Skeletal muscle tissue (tissue), 4 donors: ENCODE results near the gene ESPN. TPM values are rescaled to one million over a fixed set of nuclear protein-coding genes. Genes with fewer than 3 reads are reported as not detected.
"Not testable (repeated sequence)": the region's sequence is repeated elsewhere in the genome, so short reads cannot be mapped to it uniquely, and the experiment has no call there.

Source experiments
- H3K27ac ChIP-seq: one replicate; pipeline ENCODE4 v1.7.0; 2013; ENCODE audit warnings: mild to moderate bottlenecking, low read depth, low read length, inconsistent platforms
- H3K27me3 ChIP-seq, 3 donors: one replicate each; pipeline ENCODE4 v1.7.0; 2013; ENCODE audit warnings: low read length in 3 of 3; ENCODE audit not compliant: control insufficient read depth in 3 of 3, insufficient read depth in 3 of 3
- H3K36me3 ChIP-seq, 3 donors: one replicate each; pipeline ENCODE4 v1.7.0; 2013; ENCODE audit warnings: low read length in 3 of 3; ENCODE audit not compliant: control insufficient read depth in 3 of 3, insufficient read depth in 3 of 3
- H3K4me1 ChIP-seq, 3 donors: one replicate each; pipeline ENCODE4 v1.7.0; 2013; ENCODE audit warnings: low read length in 3 of 3, mild to moderate bottlenecking in 3 of 3; ENCODE audit not compliant: control insufficient read depth in 3 of 3, insufficient read depth in 3 of 3
- H3K4me3 ChIP-seq, 3 donors: one replicate each; pipeline ENCODE4 v1.7.0; 2013; ENCODE audit warnings: low read length in 3 of 3
- H3K9ac ChIP-seq, 3 donors: one replicate each; pipeline ENCODE4 v1.7.0; 2013; ENCODE audit warnings: low read length in 3 of 3, mild to moderate bottlenecking in 3 of 3, moderate library complexity in 2 of 3, low read depth in 1 of 3
- H3K9me3 ChIP-seq, 3 donors: one replicate each; pipeline ENCODE4 v1.7.0; 2013; ENCODE audit warnings: low read length in 3 of 3; ENCODE audit not compliant: control insufficient read depth in 3 of 3
- total RNA-seq: library from RNA; depleted of rRNA; stranded (reverse); fragments of >200 nt; gene quantifications from one replicate; pipeline ENCODE4 v1.2.3, GENCODE V29; 2014
- donor health status: Osteomylitis.

Gene ESPN
- total RNA-seq, 1 donor from 2014 or later: 0.52 TPM

DNA sequence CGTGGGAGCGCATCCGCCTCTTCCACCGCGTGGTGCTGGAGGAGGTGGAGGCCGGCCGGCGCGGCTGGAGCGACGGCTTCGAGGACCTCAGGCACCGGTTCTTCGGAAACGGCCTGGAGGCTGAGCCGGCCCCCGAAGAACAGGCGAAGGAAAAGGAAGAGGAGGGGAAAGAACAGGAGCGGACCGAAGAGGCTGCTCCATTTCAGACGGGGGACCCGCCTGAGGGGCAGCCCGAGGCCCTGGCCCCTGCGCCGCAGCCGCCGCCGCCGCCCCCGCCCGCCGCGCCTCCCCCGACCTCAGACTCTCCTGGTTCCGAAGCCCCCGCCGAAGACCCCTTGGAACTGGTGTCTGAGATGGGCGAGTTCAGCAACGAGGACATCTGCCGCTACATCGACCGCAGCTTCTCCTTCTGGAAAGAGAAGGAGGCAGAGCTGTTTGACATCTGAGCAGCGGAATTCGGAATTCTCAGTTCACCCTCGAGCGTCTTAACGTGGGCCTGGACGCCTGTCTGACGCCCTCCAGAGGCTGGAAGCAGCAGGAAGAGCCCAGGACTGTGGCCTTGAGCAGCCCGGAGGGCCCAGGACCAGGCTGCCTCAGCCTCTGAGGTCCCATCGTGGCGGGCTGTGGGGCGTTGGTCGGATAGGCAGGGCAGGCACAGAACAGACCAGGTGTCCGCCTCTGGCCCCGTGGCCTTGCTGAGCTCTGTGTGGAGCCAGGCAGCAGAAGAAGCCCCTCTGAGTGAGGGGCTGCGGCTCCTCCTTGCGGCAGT, 31.4 kb downstream of the ESPN start:
- not testable (repeated sequence) for H3K9ac ChIP-seq

GRCh38 chr1:6456800-6457466, 32.4 kb downstream of the ESPN start:
- Histone ChIP-seq H3K4me1 (peaks cover 0 to 6% (median 5%) of the 10 kb centered on the region in 3 donors), H3K27me3 (peaks cover 57 to 72% (median 62%) of the 10 kb centered on the region in 3 donors), H3K9me3 (no peaks in the 10 kb centered on the region), H3K9ac (no peak overlapping the region), H3K27ac (no peak overlapping the region), H3K4me3 (no peak overlapping the region), H3K36me3 (no peaks in the 10 kb centered on the region)

More for the DNA sequence above, 31.4 kb downstream of the ESPN start:
- H3K9me3 ChIP-seq, H3K4me3 ChIP-seq, H3K36me3 ChIP-seq, H3K27ac ChIP-seq, H3K4me1 ChIP-seq: not testable (repeated sequence)
- peaks cover 63 to 72% (median 66%) of the 10 kb centered on the region in 3 donors for H3K27me3 ChIP-seq

- Histone ChIP-seq H3K9ac (no peak overlapping the region), H3K4me3 (no peak overlapping the region), H3K27me3 (peaks cover 48 to 57% (median 49%) of the 10 kb centered on the region in 3 donors), H3K4me1 (peaks cover 0 to 5% (median 3%) of the 10 kb centered on the region in 3 donors), H3K27ac (no peak overlapping the region), H3K36me3 (no peaks in the 10 kb centered on the region), H3K9me3 (no peaks in the 10 kb centered on the region)
Measured at GRCh38 chr1:6459850-6460265, 35.3 kb downstream of the ESPN start.

GRCh38 chr1:6460301-6461050, 35.9 kb downstream of the ESPN start:
- no peak overlapping the region for H3K4me3 ChIP-seq
- peak overlapping the region in 1 of 3 donors; percentile 45 for H3K9ac ChIP-seq
- H3K27ac ChIP-seq: peak overlapping the region; percentile 30
- H3K4me1 ChIP-seq: peaks cover 0 to 3% (median under 1%) of the 10 kb centered on the region in 3 donors
- no peaks in the 10 kb centered on the region for H3K9me3 ChIP-seq
- no peaks in the 10 kb centered on the region for H3K36me3 ChIP-seq
- peaks cover 46 to 51% (median 47%) of the 10 kb centered on the region in 3 donors for H3K27me3 ChIP-seq

DNA sequence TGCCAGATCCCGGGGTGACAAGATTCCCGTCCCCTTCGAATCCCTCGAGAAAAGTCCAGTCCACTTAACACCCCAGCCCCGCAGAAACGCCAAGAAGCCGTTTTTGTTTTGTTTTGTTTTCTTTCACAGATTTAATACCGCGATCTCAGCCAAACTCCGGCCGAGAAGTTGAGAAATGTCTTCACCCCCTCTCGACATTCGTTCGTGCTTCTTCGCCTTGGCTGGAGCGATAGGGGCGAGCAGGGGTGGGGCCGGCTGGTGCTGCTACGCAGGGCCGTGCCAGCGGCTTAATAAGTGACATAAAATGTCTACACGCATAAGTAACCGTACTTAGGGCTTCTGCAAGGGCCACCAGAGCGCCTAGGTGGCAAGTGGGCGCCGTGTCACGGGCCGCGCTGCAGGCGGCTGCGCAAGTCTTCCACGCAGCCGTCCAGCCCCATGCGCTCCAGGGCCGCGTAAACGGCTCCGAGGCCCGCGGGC, 36.5 kb downstream of the ESPN start:
- no peaks in the 10 kb centered on the region for H3K36me3 ChIP-seq
- H3K4me3 ChIP-seq: no peak overlapping the region
- H3K27me3 ChIP-seq: peaks cover 41 to 46% (median 45%) of the 10 kb centered on the region in 3 donors
- peaks cover 0 to 2% (median 0%) of the 10 kb centered on the region in 3 donors for H3K4me1 ChIP-seq
- no peaks in the 10 kb centered on the region for H3K9me3 ChIP-seq
- peak overlapping the region; percentile 30 for H3K27ac ChIP-seq
- H3K9ac ChIP-seq: peak overlapping the region in 1 of 3 donors; percentile 45

- H3K4me3 ChIP-seq: no peak overlapping the region
Measured at GRCh38 chr1:6461538-6462411, 37.2 kb downstream of the ESPN start.

GRCh38 chr1:6462412-6463119, 38.0 kb downstream of the ESPN start:
- no peak overlapping the region for H3K27ac ChIP-seq
- H3K9ac ChIP-seq: no peak overlapping the region
- peaks cover 0 to 2% (median 0%) of the 10 kb centered on the region in 3 donors for H3K4me1 ChIP-seq
- no peaks in the 10 kb centered on the region for H3K36me3 ChIP-seq
- no peak overlapping the region for H3K4me3 ChIP-seq
- H3K9me3 ChIP-seq: no peaks in the 10 kb centered on the region
- peaks cover 28 to 37% (median 31%) of the 10 kb centered on the region in 3 donors for H3K27me3 ChIP-seq

More at GRCh38 chr1:6461538-6462411, 37.2 kb downstream of the ESPN start:
- no peaks in the 10 kb centered on the region for H3K36me3 ChIP-seq
- no peak overlapping the region for H3K9ac ChIP-seq
- no peaks in the 10 kb centered on the region for H3K9me3 ChIP-seq
- H3K4me1 ChIP-seq: peaks cover 0 to 2% (median 0%) of the 10 kb centered on the region in 3 donors
- no peak overlapping the region for H3K27ac ChIP-seq
- H3K27me3 ChIP-seq: peaks cover 35 to 42% (median 38%) of the 10 kb centered on the region in 3 donors

- H3K4me3 ChIP-seq: no peak overlapping the region
- peaks cover 0 to 2% (median 0%) of the 10 kb centered on the region in 3 donors for H3K4me1 ChIP-seq
- peaks cover 28 to 37% (median 31%) of the 10 kb centered on the region in 3 donors for H3K27me3 ChIP-seq
- H3K9ac ChIP-seq: no peak overlapping the region
- no peaks in the 10 kb centered on the region for H3K36me3 ChIP-seq
- no peaks in the 10 kb centered on the region for H3K9me3 ChIP-seq
- no peak overlapping the region for H3K27ac ChIP-seq
Measured at GRCh38 chr1:6463120-6463412, 38.5 kb downstream of the ESPN start.

DNA sequence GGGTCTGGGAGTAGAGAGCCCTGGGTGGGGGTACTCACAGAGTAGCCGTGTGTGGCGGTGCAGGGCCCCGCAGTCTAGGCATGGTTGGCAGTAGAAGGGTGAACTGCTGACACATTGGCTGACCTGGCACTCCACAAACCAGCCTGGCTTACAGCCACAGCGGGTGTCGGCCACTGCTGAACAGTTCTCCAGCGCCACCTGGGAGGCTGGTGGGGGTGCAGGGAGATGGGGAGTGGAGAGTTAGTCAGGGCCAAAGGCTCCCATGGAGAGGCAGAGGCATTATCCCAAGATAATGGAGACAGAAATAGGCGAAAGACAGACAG, 39.9 kb downstream of the ESPN start:
- H3K27me3 ChIP-seq: peaks cover 24 to 36% (median 30%) of the 10 kb centered on the region in 3 donors
- no peaks in the 10 kb centered on the region for H3K9me3 ChIP-seq
- H3K27ac ChIP-seq: no peak overlapping the region

More for the DNA sequence above, 39.9 kb downstream of the ESPN start:
- peaks cover 0 to 2% (median 0%) of the 10 kb centered on the region in 3 donors for H3K4me1 ChIP-seq
- H3K4me3 ChIP-seq: no peak overlapping the region
- no peaks in the 10 kb centered on the region for H3K36me3 ChIP-seq
- H3K9ac ChIP-seq: no peak overlapping the region
